Measurements from ENCODE around the gene PCDHB4. TPM values are rescaled to one million over a fixed set of nuclear protein-coding genes. Genes with fewer than 3 reads are reported as not detected.

PCDHB4 gene
- total and polyA plus RNA-seq, 2 of the 4 experiments (the other 2 are of a cell fraction) = 0.03 TPM; not detected in 1

DNA sequence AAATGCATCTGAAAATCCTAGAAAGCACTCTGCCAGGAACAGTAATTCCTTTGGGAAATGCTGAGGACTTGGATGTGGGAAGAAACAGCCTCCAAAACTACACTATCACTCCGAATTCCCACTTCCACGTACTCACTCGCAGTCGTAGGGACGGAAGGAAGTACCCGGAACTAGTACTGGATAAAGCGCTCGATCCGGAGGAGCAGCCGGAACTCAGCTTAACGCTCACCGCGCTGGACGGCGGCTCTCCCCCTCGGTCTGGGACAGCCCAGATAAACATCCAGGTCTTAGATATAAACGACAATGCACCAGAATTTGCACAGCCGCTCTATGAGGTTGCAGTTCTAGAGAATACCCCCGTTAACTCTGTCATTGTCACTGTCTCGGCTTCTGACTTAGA lies 20.6 kb upstream of the PCDHB4 start:
- no peak overlapping the region for H3K9ac ChIP-seq (ENCODE audit: low read depth, low read length)
- no peak for ATAC-seq (ENCODE audit: low read depth)
- no peak overlapping the region for H2BK20ac ChIP-seq (ENCODE audit: low read depth, low read length)
- TF ChIP-seq, protein P1, sequence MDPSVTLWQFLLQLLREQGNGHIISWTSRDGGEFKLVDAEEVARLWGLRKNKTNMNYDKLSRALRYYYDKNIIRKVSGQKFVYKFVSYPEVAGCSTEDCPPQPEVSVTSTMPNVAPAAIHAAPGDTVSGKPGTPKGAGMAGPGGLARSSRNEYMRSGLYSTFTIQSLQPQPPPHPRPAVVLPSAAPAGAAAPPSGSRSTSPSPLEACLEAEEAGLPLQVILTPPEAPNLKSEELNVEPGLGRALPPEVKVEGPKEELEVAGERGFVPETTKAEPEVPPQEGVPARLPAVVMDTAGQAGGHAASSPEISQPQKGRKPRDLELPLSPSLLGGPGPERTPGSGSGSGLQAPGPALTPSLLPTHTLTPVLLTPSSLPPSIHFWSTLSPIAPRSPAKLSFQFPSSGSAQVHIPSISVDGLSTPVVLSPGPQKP (IDR thresholded peaks at IDR 0.05; ENCODE audit: borderline replicate concordance, low read depth, low read length) = no peak
- no peak for TF ChIP-seq NFE2L2 (IDR thresholded peaks at IDR 0.05; ENCODE audit: low read depth, low read length)
- TF ChIP-seq SMC3 (IDR thresholded peaks at IDR 0.05; ENCODE audit: low read depth, low read length) = no peak
- TF ChIP-seq MAZ (IDR thresholded peaks at IDR 0.05; ENCODE audit: borderline replicate concordance, low read depth, low read length) = no peak
- no peak for TF ChIP-seq RFX5 (IDR thresholded peaks at IDR 0.05; ENCODE audit: low read depth, low read length)
- no peak for TF ChIP-seq CHD1 (IDR thresholded peaks at IDR 0.05; ENCODE audit: low read depth, low read length)
- TF ChIP-seq, protein P2, sequence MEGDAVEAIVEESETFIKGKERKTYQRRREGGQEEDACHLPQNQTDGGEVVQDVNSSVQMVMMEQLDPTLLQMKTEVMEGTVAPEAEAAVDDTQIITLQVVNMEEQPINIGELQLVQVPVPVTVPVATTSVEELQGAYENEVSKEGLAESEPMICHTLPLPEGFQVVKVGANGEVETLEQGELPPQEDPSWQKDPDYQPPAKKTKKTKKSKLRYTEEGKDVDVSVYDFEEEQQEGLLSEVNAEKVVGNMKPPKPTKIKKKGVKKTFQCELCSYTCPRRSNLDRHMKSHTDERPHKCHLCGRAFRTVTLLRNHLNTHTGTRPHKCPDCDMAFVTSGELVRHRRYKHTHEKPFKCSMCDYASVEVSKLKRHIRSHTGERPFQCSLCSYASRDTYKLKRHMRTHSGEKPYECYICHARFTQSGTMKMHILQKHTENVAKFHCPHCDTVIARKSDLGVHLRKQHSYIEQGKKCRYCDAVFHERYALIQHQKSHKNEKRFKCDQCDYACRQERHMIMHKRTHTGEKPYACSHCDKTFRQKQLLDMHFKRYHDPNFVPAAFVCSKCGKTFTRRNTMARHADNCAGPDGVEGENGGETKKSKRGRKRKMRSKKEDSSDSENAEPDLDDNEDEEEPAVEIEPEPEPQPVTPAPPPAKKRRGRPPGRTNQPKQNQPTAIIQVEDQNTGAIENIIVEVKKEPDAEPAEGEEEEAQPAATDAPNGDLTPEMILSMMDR (conservative IDR thresholded peaks at IDR 0.05; ENCODE audit: low read depth, low read length) = no peak
- no peak for TF ChIP-seq CEBPB (IDR thresholded peaks at IDR 0.05; ENCODE audit: low read depth, low read length)
- TF ChIP-seq BHLHE40 (IDR thresholded peaks at IDR 0.05; ENCODE audit: low read depth, low read length) = no peak
- TF ChIP-seq MXI1 (IDR thresholded peaks at IDR 0.05; ENCODE audit: borderline replicate concordance, low read depth, low read length) = no peak
- TF ChIP-seq MAFK (IDR thresholded peaks at IDR 0.05; ENCODE audit: low read depth, low read length) = no peak
- TF ChIP-seq RAD21 (IDR thresholded peaks at IDR 0.05; ENCODE audit: low read length) = no peak
- TF ChIP-seq, protein P3, sequence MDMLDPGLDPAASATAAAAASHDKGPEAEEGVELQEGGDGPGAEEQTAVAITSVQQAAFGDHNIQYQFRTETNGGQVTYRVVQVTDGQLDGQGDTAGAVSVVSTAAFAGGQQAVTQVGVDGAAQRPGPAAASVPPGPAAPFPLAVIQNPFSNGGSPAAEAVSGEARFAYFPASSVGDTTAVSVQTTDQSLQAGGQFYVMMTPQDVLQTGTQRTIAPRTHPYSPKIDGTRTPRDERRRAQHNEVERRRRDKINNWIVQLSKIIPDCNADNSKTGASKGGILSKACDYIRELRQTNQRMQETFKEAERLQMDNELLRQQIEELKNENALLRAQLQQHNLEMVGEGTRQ (IDR thresholded peaks at IDR 0.05; ENCODE audit: low read depth, low read length) = no peak
- no peak for TF ChIP-seq FOS (IDR thresholded peaks at IDR 0.05; ENCODE audit: low read depth, low read length)
- TF ChIP-seq POLR2A (IDR thresholded peaks at IDR 0.05; ENCODE audit: low read depth, low read length) = no peak
- no peak for TF ChIP-seq RCOR1 (IDR thresholded peaks at IDR 0.05; ENCODE audit: insufficient replicate concordance, low read length)
- H3K79me1 ChIP-seq (ENCODE audit: low read depth in 1 of 2, low read length in 2 of 2) = no peaks in the 10 kb centered on the region
- ChIA-PET POLR2A (ENCODE audit: unreplicated experiment) (no interaction called here), CTCF (no interaction called here)
- H2BK120ac ChIP-seq (ENCODE audit: low read depth, low read length) = no peak overlapping the region
- H3K4me3 ChIP-seq (ENCODE audit: insufficient read depth, low read depth, low read length) = no peak overlapping the region
- H3K27ac ChIP-seq (ENCODE audit: insufficient read depth, low read length) = no peak overlapping the region
- H3K4me2 ChIP-seq (ENCODE audit: low read depth, low read length) = no peak overlapping the region
- no peak overlapping the region for H2BK15ac ChIP-seq (ENCODE audit: low read depth, low read length)
- BruUV-seq (replicated peaks) = no TSS peak
- H3K18ac ChIP-seq (ENCODE audit: low read depth, low read length) = no peak overlapping the region
- H4K5ac ChIP-seq (ENCODE audit: low read depth, low read length) = no peak overlapping the region
- DNase-seq = no peak
- H2BK5ac ChIP-seq (ENCODE audit: low read depth, low read length, poor library complexity, severe bottlenecking) = no peak overlapping the region
- 60% methylated on average over 1 of the region's 20 CpGs; no CpG with 5 or more reads in 1 of the 2 experiments for WGBS, 2 experiments (ENCODE audit: extremely low coverage in 2 of 2, insufficient read length in 1 of 2)
- H4K20me1 ChIP-seq (ENCODE audit: insufficient read depth, low read length) = no peaks in the 10 kb centered on the region
- H2AFZ ChIP-seq (replicated peaks; ENCODE audit: low read length, poor library complexity) = no peak overlapping the region
- H3K9me3 ChIP-seq (ENCODE audit: control insufficient read depth, insufficient read depth, low read length) = peaks cover 14% of the 10 kb centered on the region; the same call in 1 of the 2 replicates
- H3K14ac ChIP-seq (replicated peaks; ENCODE audit: low read depth, low read length) = no peak overlapping the region
- no peak overlapping the region for H3K23ac ChIP-seq (ENCODE audit: low read depth, low read length)
- H3K36me3 ChIP-seq (ENCODE audit: control insufficient read depth, insufficient read depth, low read length) = no peaks in the 10 kb centered on the region
- H2AK9ac ChIP-seq (replicated peaks; ENCODE audit: low read depth, low read length, poor library complexity) = no peak overlapping the region
- H4K8ac ChIP-seq (ENCODE audit: low read depth in 2 of 2, low read length in 2 of 2) = no peak overlapping the region
- intact Hi-C loops (cut with micrococcal nuclease) (no loop called here), dilution Hi-C loops (cut with HindIII; ENCODE audit: low sequenced_read_pairs, unreplicated experiment) (no loop called here), in situ Hi-C loops (cut with MboI; ENCODE audit: low sequenced_read_pairs) (no loop called here)
- H3K4me1 ChIP-seq (ENCODE audit: control insufficient read depth, insufficient read depth, low read length) = no peaks in the 10 kb centered on the region
- H3K56ac ChIP-seq (ENCODE audit: extremely low read depth, insufficient read depth, low read length) = no peak overlapping the region
- H3K4ac ChIP-seq (ENCODE audit: low read depth, low read length) = no peak overlapping the region
- no peaks in the 10 kb centered on the region for H3K9me1 ChIP-seq (ENCODE audit: insufficient read depth, low read length)
- no peak overlapping the region for H2AK5ac ChIP-seq (ENCODE audit: low read depth, low read length)
- H4K91ac ChIP-seq (ENCODE audit: insufficient read depth, low read depth, low read length) = no peak overlapping the region
- H3K27me3 ChIP-seq (ENCODE audit: control insufficient read depth, insufficient read depth, low read length) = no peaks in the 10 kb centered on the region
